Limb (tissue), 2 donors: ENCODE measurements around the gene PGAP6.

Experiments used
- DNase-seq, 2 donors: peaks; one replicate each; pipeline ENCODE4 v3.0.0-alpha.2; 2016; ENCODE audit errors: extremely low spot score in 2 of 2

PGAP6 gene

DNA sequence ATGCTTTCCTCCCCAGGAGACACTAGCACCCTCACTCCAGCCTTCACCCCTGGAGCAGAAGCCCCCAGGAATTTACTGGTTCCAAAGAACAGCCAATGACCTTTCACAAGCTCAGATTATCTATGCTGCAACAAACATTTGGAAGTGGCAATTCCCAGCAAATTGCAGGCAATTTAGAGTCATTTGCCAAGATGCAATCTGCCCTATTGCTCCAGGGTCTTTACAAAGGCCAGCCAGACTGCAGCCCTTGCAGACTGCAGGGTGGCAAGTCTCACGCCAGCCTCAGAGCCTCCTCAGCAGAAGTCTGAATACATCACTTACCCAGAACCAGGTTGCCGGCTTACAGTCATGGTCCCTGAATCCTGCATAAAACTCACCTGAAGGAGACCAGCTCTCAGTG is 51.0 kb downstream of the PGAP6 start:
- no peak for DNase-seq

DNA sequence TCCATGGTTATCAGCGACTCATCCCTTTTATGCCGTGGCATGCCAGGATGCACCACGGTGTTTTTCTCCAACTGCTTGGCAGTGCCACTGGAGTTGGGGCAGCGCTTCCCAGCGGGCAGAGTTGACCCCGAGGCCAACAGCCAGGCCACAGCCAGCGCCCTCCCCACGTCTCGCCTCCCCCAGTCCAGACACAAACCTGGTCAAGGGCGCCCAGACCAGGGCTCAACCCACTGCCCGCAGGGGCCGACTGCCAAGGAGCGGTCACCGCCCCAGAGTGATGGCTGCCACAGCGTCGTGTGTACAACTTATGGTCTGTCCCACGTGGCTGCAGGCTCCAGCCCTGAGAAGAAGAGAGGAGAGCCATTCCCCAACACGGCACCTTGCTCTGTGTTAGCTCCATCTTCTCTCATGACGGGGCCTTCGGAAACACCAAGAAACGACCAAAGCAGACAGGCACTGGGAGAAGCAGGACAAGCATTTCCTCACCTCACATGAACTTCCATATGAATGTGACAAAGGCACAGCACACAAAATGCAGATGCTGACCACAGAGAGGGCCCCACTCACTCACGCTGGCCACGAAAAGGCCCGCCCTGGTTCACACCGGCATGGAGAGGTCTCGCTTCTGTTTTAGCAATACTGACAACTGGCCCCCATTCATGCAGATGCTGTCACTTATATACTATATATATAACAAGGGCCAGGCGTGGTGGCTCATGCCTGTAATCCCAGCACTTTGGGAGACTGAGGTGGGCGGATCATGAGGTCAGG is 56.2 kb downstream of the PGAP6 start:
- DNase-seq, result no peak

DNA sequence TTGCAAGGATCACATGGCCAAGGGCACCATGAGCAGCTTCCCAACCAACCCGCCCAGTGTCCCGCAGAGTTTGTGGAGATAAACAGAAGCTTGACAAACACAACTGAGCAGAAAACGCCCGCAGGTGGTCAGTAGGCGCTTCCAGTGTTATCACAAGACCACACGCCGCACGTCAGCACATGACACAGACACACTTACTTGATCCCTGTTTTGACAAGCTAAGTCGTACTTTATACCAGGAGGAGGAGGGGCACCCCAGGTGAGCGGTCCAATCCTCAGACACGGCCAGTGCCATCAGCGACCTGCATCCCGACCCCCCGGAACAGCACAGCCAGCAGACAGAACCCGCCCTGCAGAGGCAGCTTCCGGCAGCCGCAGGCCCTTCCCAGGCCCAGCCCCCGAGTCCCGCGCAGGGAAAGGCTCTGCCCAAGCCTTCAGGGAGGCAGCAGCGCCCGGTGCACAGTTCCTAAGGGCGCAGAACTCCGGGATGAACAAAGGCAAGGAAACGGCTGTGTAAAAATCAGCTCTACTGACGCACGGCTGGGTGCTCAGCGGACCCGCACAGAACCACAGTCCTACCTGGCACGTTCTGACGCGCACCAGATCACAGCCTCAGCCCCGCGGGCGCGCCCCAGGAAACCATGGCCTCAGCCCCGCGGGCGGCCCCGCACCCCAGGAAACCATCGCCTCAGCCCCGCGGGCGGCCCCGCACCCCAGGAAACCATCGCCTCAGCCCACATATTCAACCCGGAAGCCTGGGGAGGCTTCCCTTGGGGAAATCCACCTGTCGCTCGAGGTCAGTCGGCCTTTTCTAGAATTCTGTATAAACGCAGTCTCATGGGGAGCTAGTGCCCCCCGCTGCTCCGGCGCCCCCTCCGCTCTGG is 57.1 kb downstream of the PGAP6 start:
- DNase-seq, result no peak

DNA sequence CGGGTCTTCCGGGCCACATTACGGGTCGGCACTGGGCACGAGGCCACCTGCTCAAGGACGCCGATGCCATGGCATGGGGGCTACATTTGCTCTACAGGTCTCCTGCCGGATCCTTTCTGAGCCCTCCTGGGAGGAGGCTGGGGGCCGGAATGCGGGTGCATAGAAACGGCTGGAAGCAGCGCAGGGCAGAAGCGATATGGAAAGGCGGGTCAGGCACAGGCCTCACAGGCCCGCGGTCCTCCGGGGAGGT is 57.7 kb downstream of the PGAP6 start:
- DNase-seq, result no peak

DNA sequence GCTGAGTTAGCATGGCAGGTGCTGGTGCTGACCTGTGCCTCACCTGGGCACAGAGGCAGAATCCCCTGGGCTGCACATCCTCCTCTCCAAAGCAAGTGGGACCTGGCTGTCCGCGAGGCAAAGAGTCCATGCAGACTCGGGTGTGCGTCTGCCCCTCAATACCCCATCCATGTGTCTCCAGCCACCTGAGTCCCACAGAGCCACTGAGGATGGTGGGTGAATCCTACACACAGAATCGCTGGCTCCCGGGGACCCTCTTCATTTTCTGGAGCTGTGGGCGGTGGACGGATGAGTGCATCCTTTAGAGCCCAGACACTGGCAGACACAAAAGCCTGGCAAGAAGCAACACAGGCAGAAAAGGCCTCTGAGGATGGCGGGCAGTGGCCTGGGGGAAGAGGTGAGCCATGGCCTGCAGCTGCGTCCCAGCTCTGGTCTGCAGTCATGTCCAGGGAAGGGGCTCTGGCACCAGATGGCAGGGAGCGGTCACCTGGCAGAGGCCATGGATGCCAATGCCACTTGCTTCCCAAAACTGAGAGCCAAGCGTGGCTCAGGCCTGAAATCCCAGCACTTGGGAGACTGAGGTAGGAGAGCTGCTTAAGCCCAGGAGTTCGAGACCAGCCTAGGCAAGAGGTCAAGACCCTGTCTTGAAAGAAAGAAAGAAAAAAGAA is 59.2 kb downstream of the PGAP6 start:
- no peak for DNase-seq

DNA sequence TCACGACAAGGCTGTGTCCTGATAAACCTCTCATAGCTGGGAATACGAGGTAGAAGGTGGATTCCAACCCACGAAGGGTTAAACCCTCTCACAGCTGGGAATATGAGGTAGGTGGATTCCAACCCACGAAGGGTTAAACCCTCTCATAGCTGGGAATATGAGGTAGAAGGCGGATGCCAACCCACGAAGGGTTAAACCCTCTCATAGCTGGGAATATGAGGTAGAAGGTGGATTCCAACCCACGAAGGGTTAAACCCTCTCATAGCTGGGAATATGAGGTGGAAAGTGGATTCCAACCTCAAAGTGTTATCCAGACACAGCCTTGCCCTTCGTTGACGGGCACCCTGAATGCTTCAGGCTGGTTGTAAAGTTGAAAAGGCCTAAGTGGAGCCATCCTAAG is 60.2 kb downstream of the PGAP6 start:
- no peak for DNase-seq
